Ovary (tissue), 9 donors: ENCODE measurements around the gene TMEM205. TPM values are rescaled to one million over a fixed set of nuclear protein-coding genes. Genes with fewer than 3 reads are reported as not detected.

Source experiments
- DNase-seq, 5 donors: peaks; one replicate each; pipeline ENCODE4 v3.0.0-alpha.2; 2019 to 2020
- H3K27ac ChIP-seq, 2 donors: fragments of 200-600 bp; one replicate each; pipeline versions ENCODE4 v1.5.1 to v1.8.0; 2019 to 2022
- H3K27me3 ChIP-seq: fragments of 200-600 bp; one replicate; pipeline ENCODE4 v1.8.0; 2022
- H3K36me3 ChIP-seq: fragments of 200-600 bp; sonication (generic); one replicate; pipeline ENCODE4 v1.5.1; 2019
- H3K4me1 ChIP-seq: one replicate; pipeline ENCODE4 v1.8.1; 2013; ENCODE audit warnings: mild to moderate bottlenecking, moderate library complexity; ENCODE audit not compliant: insufficient read depth
- H3K4me3 ChIP-seq: fragments of 200-600 bp; sonication (generic); one replicate; pipeline ENCODE4 v1.5.1; 2017
- H3K9me3 ChIP-seq, 2 donors: fragments of 200-600 bp in 1 of 2; sonication (generic) in 1 of 2; one replicate each; pipeline versions ENCODE4 v1.5.1 to v1.8.1; 2013 to 2019; ENCODE audit warnings: mild to moderate bottlenecking in 1 of 2, moderate library complexity in 1 of 2
- EP300 ChIP-seq: sonication (generic); formaldehyde crosslinking; IDR thresholded peaks from one replicate; pipeline ENCODE4 v1.6.1; 2017; ENCODE audit warnings: antibody characterized with exemption
- POLR2A ChIP-seq: fragments of 450-650 bp; IDR thresholded peaks from one replicate; pipeline ENCODE4 v1.6.1; 2017; ENCODE audit warnings: antibody characterized with exemption, mild to moderate bottlenecking, moderate library complexity
- WGBS, 3 donors: extraction: QIAGEN DNeasy Blood & Tissue Kit in 1 of 3; methylation state at CpG; one replicate each; pipeline versions ENCODE4 v1.1.5 to v1.1.7; 2013 to 2017; 5-methylcytosine and 5-hydroxymethylcytosine counted together
- intact Hi-C, 4 donors: fragments of 100-400 bp; cut with DNase I; formaldehyde crosslinking; loops; one replicate each; pipeline versions ENCODE4 v1.11.0 to v1.15.1; 2022 to 2023
- polyA plus RNA-seq, 2 donors: library from polyadenylated mRNA; stranded (reverse); fragments of 200-250 nt in 1 of 2; fragments of 350-450 nt in 1 of 2; fragmentation: Illumina TruSeq in 1 of 2; extraction: RNeasy Lipid Tissue Mini Kit (QIAGEN cat#74804) in 1 of 2; gene quantifications; one replicate each; pipeline ENCODE4 v1.2.3, GENCODE V29; 2013 to 2014
- total RNA-seq, 7 donors: library from RNA; depleted of rRNA in 2 of 7; stranded (reverse); fragments of >200 nt in 2 of 7; fragmentation: NEBNext Ultra II Directional in 3 of 7; extraction: Animal tissue kit (Norgen Biotek cat#: 25700) in 3 of 7; gene quantifications; one replicate each; pipeline versions ENCODE4 v1.1.0 to v1.2.4, GENCODE V29; 2016 to 2023
- TF ChIP-seq, protein P1 (sequence below), 3 donors: fragments of 450-650 bp in 2 of 3; fragments of 200-600 bp in 1 of 3; IDR thresholded peaks; one replicate each; pipeline versions ENCODE4 v1.5.1 to v1.8.0; 2016 to 2022; ENCODE audit warnings: antibody characterized with exemption in 3 of 3, mild to moderate bottlenecking in 1 of 3
- donor health status: DM: no; HTN: no; CAD: no; lungs with moderate emphysema.
- donor health status: DM: no; HTN: no; CAD: no.
- donor health status: Bipolar disorder and iron deficiency.
- donor health status: DM: yes; HTN: yes; CAD: no.
- donor health status: DM: no; HTN: no; CAD: no.
- donor health status: DM: yes; HTN: yes; CAD: no.

The TMEM205 gene
- total and polyA plus RNA-seq, 9 donors = 64.0 to 296 (median 80.5) TPM

DNA sequence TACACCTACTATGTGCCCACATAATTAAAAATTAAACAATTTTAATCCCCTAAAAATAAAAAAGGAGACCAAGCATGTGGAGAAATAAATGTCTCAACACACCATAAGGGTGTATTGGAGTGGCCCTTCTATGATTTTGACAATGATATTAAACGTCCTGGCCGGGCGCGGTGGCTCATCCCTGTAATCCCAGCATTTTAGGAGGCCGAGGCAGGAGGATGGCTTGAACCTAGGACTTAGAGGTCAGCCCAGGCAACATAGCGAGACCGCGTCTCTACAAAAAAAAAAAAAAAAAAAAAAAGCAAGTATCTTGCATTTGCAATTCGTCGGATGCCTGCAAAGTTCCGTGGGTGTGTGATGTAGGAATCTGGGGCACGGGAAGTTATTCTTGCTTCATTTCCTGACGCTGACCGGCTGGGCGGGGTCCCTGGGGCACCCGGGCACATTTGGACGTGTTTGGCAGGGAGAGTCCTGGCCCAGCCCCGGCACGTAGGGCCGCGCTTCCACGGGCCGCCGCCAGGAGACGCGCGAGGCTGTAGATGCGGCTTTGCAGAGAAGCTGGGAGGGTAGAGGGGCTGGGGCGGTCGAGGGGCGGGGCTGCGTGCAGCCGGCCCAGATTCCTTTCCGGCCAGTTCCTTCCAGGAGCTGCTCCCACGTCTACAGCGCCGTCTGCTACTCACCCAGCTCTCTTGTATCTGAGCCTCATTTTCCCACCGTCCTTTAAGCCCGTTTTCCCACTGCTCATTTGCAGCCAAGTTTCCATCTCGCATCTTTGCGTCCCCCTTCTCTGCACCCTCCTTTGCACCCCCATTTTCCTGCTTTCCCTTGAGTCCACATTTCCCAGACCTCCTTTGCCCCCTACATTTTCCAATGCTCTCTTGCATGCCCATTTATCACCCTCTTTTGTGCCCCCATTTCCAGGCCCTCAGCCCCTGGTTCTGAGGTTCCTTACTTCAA is 52.4 kb downstream of the TMEM205 start:
- WGBS, 3 donors = 3% methylated on average over 39 to 41 of the region's 41 CpGs
- Histone ChIP-seq H3K36me3 (no peaks in the 10 kb centered on the region), H3K27ac (no peak overlapping the region), H3K4me1 (no peaks in the 10 kb centered on the region), H3K27me3 (no peaks in the 10 kb centered on the region), H3K9me3 (no peaks in the 10 kb centered on the region), H3K4me3 (peak overlapping the region; percentile 13)
- DNase-seq = peak; percentile 91 to 97 (median 93)
- intact Hi-C loops = loop anchor here in 3 of 4 donors (2.0 to 10.0 kb wide), 7 partner anchors 44 to 291 kb away; partner anchors contain the start of genes ELAVL3 (in 1 of the 3), EPOR (in 1 of the 3) and RAB3D (in 1 of the 3)
- TF ChIP-seq, protein P1, sequence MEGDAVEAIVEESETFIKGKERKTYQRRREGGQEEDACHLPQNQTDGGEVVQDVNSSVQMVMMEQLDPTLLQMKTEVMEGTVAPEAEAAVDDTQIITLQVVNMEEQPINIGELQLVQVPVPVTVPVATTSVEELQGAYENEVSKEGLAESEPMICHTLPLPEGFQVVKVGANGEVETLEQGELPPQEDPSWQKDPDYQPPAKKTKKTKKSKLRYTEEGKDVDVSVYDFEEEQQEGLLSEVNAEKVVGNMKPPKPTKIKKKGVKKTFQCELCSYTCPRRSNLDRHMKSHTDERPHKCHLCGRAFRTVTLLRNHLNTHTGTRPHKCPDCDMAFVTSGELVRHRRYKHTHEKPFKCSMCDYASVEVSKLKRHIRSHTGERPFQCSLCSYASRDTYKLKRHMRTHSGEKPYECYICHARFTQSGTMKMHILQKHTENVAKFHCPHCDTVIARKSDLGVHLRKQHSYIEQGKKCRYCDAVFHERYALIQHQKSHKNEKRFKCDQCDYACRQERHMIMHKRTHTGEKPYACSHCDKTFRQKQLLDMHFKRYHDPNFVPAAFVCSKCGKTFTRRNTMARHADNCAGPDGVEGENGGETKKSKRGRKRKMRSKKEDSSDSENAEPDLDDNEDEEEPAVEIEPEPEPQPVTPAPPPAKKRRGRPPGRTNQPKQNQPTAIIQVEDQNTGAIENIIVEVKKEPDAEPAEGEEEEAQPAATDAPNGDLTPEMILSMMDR (IDR thresholded peaks at IDR 0.05) = peak; percentile 85 to 98 (median 97)
- TF ChIP-seq POLR2A (no peak), EP300 (no peak)

Other genes starting within 250 kb of the TMEM205 start
- gene SPC24, start 190.5 kb downstream of the TMEM205 start, total RNA-seq = 1 to 10 TPM in 4 of 7 donors, under 1 TPM in 2, not detected in 1; 0.93 to 2.7 (median 1.0) TPM
- gene SPC24, start 190.5 kb downstream of the TMEM205 start, polyA plus RNA-seq = under 1 TPM; 0.47 to 0.78 TPM
- gene KANK2, start 148.7 kb downstream of the TMEM205 start, total RNA-seq = 100 to 1,000 TPM; 238 to 642 (median 479) TPM
- 100 to 1,000 TPM; 289 to 433 TPM for gene KANK2, start 148.7 kb downstream of the TMEM205 start, polyA plus RNA-seq
- under 1 TPM in 3 of 7 donors, not detected in 4; 0.50 to 0.93 (median 0.51) TPM for gene ANGPTL8, start 106.6 kb downstream of the TMEM205 start, total RNA-seq
- under 1 TPM in 1 of 2 donors, not detected in 1; 0.86 TPM for gene ANGPTL8, start 106.6 kb downstream of the TMEM205 start, polyA plus RNA-seq
- 10 to 100 TPM; 17.2 to 60.0 (median 38.0) TPM for gene DOCK6, start 83.7 kb downstream of the TMEM205 start, total RNA-seq
- gene DOCK6, start 83.7 kb downstream of the TMEM205 start, polyA plus RNA-seq = 10 to 100 TPM; 12.8 to 18.0 TPM
- gene TSPAN16, start 50.1 kb downstream of the TMEM205 start, total RNA-seq = not detected
- gene TSPAN16, start 50.1 kb downstream of the TMEM205 start, polyA plus RNA-seq = not detected
- 10 to 100 TPM in 5 of 7 donors, 1 to 10 TPM in 2; 6.8 to 27.2 (median 17.3) TPM for gene RAB3D, start 6.6 kb downstream of the TMEM205 start, total RNA-seq
- gene RAB3D, start 6.6 kb downstream of the TMEM205 start, polyA plus RNA-seq = 1 to 10 TPM; 4.7 to 9.1 TPM
- 10 to 100 TPM; 21.0 to 38.6 (median 30.2) TPM for gene CCDC159, start 251 bp upstream of the TMEM205 start, total RNA-seq
- 10 to 100 TPM; 31.9 to 41.9 TPM for gene CCDC159, start 251 bp upstream of the TMEM205 start, polyA plus RNA-seq
- gene PLPPR2, start 9.2 kb upstream of the TMEM205 start, total RNA-seq = 10 to 100 TPM; 12.3 to 42.5 (median 31.5) TPM
- 10 to 100 TPM; 11.6 to 23.2 TPM for gene PLPPR2, start 9.2 kb upstream of the TMEM205 start, polyA plus RNA-seq
- 1 to 10 TPM in 6 of 7 donors, under 1 TPM in 1; 0.60 to 3.3 (median 2.5) TPM for gene SWSAP1, start 28.4 kb upstream of the TMEM205 start, total RNA-seq
- gene SWSAP1, start 28.4 kb upstream of the TMEM205 start, polyA plus RNA-seq = 1 to 10 TPM; 1.4 to 2.4 TPM
- 10 to 100 TPM in 1 of 7 donors, 1 to 10 TPM in 6; 2.5 to 19.9 (median 4.8) TPM for gene EPOR, start 38.0 kb upstream of the TMEM205 start, total RNA-seq
- gene EPOR, start 38.0 kb upstream of the TMEM205 start, polyA plus RNA-seq = 1 to 10 TPM; 3.7 to 5.0 TPM
- gene RGL3, start 73.0 kb upstream of the TMEM205 start, total RNA-seq = 10 to 100 TPM in 1 of 7 donors, 1 to 10 TPM in 6; 2.2 to 28.0 (median 5.6) TPM
- 10 to 100 TPM in 1 of 2 donors, 1 to 10 TPM in 1; 2.5 to 10.5 TPM for gene RGL3, start 73.0 kb upstream of the TMEM205 start, polyA plus RNA-seq
- 1 to 10 TPM in 2 of 7 donors, under 1 TPM in 5; 0.18 to 5.4 (median 0.56) TPM for gene ODAD3, start 88.9 kb upstream of the TMEM205 start, total RNA-seq
- 1 to 10 TPM in 1 of 2 donors, under 1 TPM in 1; 0.42 to 1.1 TPM for gene ODAD3, start 88.9 kb upstream of the TMEM205 start, polyA plus RNA-seq
- 100 to 1,000 TPM in 6 of 7 donors, 10 to 100 TPM in 1; 76.5 to 338 (median 291) TPM for gene PRKCSH, start 89.4 kb upstream of the TMEM205 start, total RNA-seq
- gene PRKCSH, start 89.4 kb upstream of the TMEM205 start, polyA plus RNA-seq = 100 to 1,000 TPM; 224 to 239 TPM
- gene ELAVL3, start 134.8 kb upstream of the TMEM205 start, total RNA-seq = not detected
- gene ELAVL3, start 134.8 kb upstream of the TMEM205 start, polyA plus RNA-seq = not detected
- gene ZNF653, start 159.6 kb upstream of the TMEM205 start, total RNA-seq = 10 to 100 TPM in 6 of 7 donors, 1 to 10 TPM in 1; 7.7 to 16.8 (median 11.4) TPM
- gene ZNF653, start 159.6 kb upstream of the TMEM205 start, polyA plus RNA-seq = 1 to 10 TPM; 2.9 to 9.5 TPM
- 10 to 100 TPM; 57.0 to 84.8 (median 58.2) TPM for gene ECSIT, start 182.9 kb upstream of the TMEM205 start, total RNA-seq
- gene ECSIT, start 182.9 kb upstream of the TMEM205 start, polyA plus RNA-seq = 10 to 100 TPM; 16.3 to 73.1 TPM
- 100 to 1,000 TPM in 1 of 7 donors, 10 to 100 TPM in 6; 13.9 to 485 (median 59.2) TPM for gene CNN1, start 192.6 kb upstream of the TMEM205 start, total RNA-seq
- gene CNN1, start 192.6 kb upstream of the TMEM205 start, polyA plus RNA-seq = 100 to 1,000 TPM in 1 of 2 donors, 10 to 100 TPM in 1; 76.5 to 725 TPM
- 10 to 100 TPM; 30.4 to 57.4 (median 49.5) TPM for gene ELOF1, start 213.0 kb upstream of the TMEM205 start, total RNA-seq
- 10 to 100 TPM; 39.4 to 49.1 TPM for gene ELOF1, start 213.0 kb upstream of the TMEM205 start, polyA plus RNA-seq
- gene ACP5, start 231.4 kb upstream of the TMEM205 start, total RNA-seq = 10 to 100 TPM in 6 of 7 donors, 1 to 10 TPM in 1; 7.9 to 54.4 (median 17.1) TPM
- 10 to 100 TPM; 30.5 to 66.9 TPM for gene ACP5, start 231.4 kb upstream of the TMEM205 start, polyA plus RNA-seq